ENCODE data around the gene MYOZ3. TPM values are rescaled to one million over a fixed set of nuclear protein-coding genes. Genes with fewer than 3 reads are reported as not detected.

Gene MYOZ3
- total and polyA plus RNA-seq, 4 donors = 0.03 to 0.09 (median 0.04) TPM; not detected in 1

- TF ChIP-seq ATF3 (IDR thresholded peaks at IDR 0.05) (no peak), EGR1 (IDR thresholded peaks at IDR 0.05; ENCODE audit: low read depth in 2 of 2) (no peak), TAF1 (conservative IDR thresholded peaks at IDR 0.05) (no peak), NR2F2 (IDR thresholded peaks at IDR 0.05) (peak; percentile 14), RAD21 (IDR thresholded peaks at IDR 0.05) (no peak)
- WGBS = 21% methylated on average over 9 of the region's 9 CpGs
- peak overlapping the region; percentile 83 to 85 for H3K9ac ChIP-seq (ENCODE audit: low read depth in 1 of 2, low read length in 2 of 2)
These were observed 20.0 kb upstream of the MYOZ3 start for GRCh38 chr5:150641006-150641570.

GRCh38 chr5:150641824-150642566 lies 19.1 kb upstream of the MYOZ3 start:
- DNase-seq (ENCODE audit: low spot score) = no peak
- TF ChIP-seq JUND (IDR thresholded peaks at IDR 0.05) (no peak), TAF1 (conservative IDR thresholded peaks at IDR 0.05) (no peak), EGR1 (IDR thresholded peaks at IDR 0.05; ENCODE audit: low read depth in 2 of 2) (no peak), FOXA2 (IDR thresholded peaks at IDR 0.05) (no peak), ZBTB33 (IDR thresholded peaks at IDR 0.05) (no peak), NR2F2 (IDR thresholded peaks at IDR 0.05) (no peak), HNF4G (IDR thresholded peaks at IDR 0.05) (no peak), YY1 (IDR thresholded peaks at IDR 0.05) (no peak), ATF3 (IDR thresholded peaks at IDR 0.05) (no peak), GABPA (IDR thresholded peaks at IDR 0.05 in 1 of 2, conservative IDR thresholded peaks at IDR 0.05 in 1 of 2) (no peak)
- peak overlapping the region; percentile 58 to 96 (median 81) for H3K4me3 ChIP-seq (ENCODE audit: low read depth in 1 of 3, low read length in 3 of 3)
- no peaks in the 10 kb centered on the region for H3K36me3 ChIP-seq (ENCODE audit: control insufficient read depth in 4 of 4, insufficient read depth in 3 of 4, low read depth in 1 of 4, low read length in 3 of 4)
- no peaks in the 10 kb centered on the region for H3K9me3 ChIP-seq (ENCODE audit: control insufficient read depth in 4 of 4, low read length in 3 of 4)
- H3K27ac ChIP-seq (ENCODE audit: low read depth in 1 of 2, low read length in 2 of 2) = peak overlapping the region; percentile 83 to 99
- H3K27me3 ChIP-seq (ENCODE audit: control insufficient read depth in 4 of 4, insufficient read depth in 4 of 4, low read length in 3 of 4) = no peaks in the 10 kb centered on the region
- peak overlapping the region; percentile 38 to 83 for H3K9ac ChIP-seq (ENCODE audit: low read depth in 1 of 2, low read length in 2 of 2)
- H3K4me1 ChIP-seq (ENCODE audit: control insufficient read depth in 4 of 4, insufficient read depth in 4 of 4, low read length in 3 of 4) = peaks cover 28 to 76% (median 73%) of the 10 kb centered on the region in 4 donors
- WGBS = 62% methylated on average over 5 of the region's 5 CpGs

More at GRCh38 chr5:150641006-150641570, 20.0 kb upstream of the MYOZ3 start:
- no peak for DNase-seq (ENCODE audit: low spot score)
- peak overlapping the region; percentile 58 to 96 (median 81) for H3K4me3 ChIP-seq (ENCODE audit: low read depth in 1 of 3, low read length in 3 of 3)
- H3K27me3 ChIP-seq (ENCODE audit: control insufficient read depth in 4 of 4, insufficient read depth in 4 of 4, low read length in 3 of 4) = no peaks in the 10 kb centered on the region
- H3K36me3 ChIP-seq (ENCODE audit: control insufficient read depth in 4 of 4, insufficient read depth in 3 of 4, low read depth in 1 of 4, low read length in 3 of 4) = no peaks in the 10 kb centered on the region
- H3K4me1 ChIP-seq (ENCODE audit: control insufficient read depth in 4 of 4, insufficient read depth in 4 of 4, low read length in 3 of 4) = peaks cover 28 to 85% (median 78%) of the 10 kb centered on the region in 4 donors
- no peaks in the 10 kb centered on the region for H3K9me3 ChIP-seq (ENCODE audit: control insufficient read depth in 4 of 4, low read length in 3 of 4)
- peak overlapping the region; percentile 83 to 99 for H3K27ac ChIP-seq (ENCODE audit: low read depth in 1 of 2, low read length in 2 of 2)

- 39% methylated on average over 5 of the region's 5 CpGs for WGBS
- Histone ChIP-seq H3K27me3 (ENCODE audit: control insufficient read depth in 4 of 4, insufficient read depth in 4 of 4, low read length in 3 of 4) (no peaks in the 10 kb centered on the region), H3K9ac (ENCODE audit: low read depth in 1 of 2, low read length in 2 of 2) (peak overlapping the region in 1 of 2 donors; percentile 42), H3K4me3 (ENCODE audit: low read depth in 1 of 3, low read length in 3 of 3) (peak overlapping the region; percentile 20 to 96 (median 58)), H3K4me1 (ENCODE audit: control insufficient read depth in 4 of 4, insufficient read depth in 4 of 4, low read length in 3 of 4) (peaks cover 28 to 71% (median 69%) of the 10 kb centered on the region in 4 donors), H3K36me3 (ENCODE audit: control insufficient read depth in 4 of 4, insufficient read depth in 3 of 4, low read depth in 1 of 4, low read length in 3 of 4) (peaks cover 0 to 3% (median 0%) of the 10 kb centered on the region in 4 donors), H3K9me3 (ENCODE audit: control insufficient read depth in 4 of 4, low read length in 3 of 4) (no peaks in the 10 kb centered on the region), H3K27ac (ENCODE audit: low read depth in 1 of 2, low read length in 2 of 2) (peak overlapping the region; percentile 83 to 99)
- no peak for DNase-seq (ENCODE audit: low spot score)
- no peak for TF ChIP-seq FOXA1 (IDR thresholded peaks at IDR 0.05)
- TF ChIP-seq CTCF (IDR thresholded peaks at IDR 0.05; ENCODE audit: low read depth, low read length, missing input control) = no peak
- TF ChIP-seq JUND (IDR thresholded peaks at IDR 0.05) = peak; percentile 16 to 77
- TF ChIP-seq RXRA (IDR thresholded peaks at IDR 0.05) = no peak
- TF ChIP-seq MAX (IDR thresholded peaks at IDR 0.05) = no peak
- no peak for TF ChIP-seq SP1 (IDR thresholded peaks at IDR 0.05)
- no peak for TF ChIP-seq GABPA (IDR thresholded peaks at IDR 0.05 in 1 of 2, conservative IDR thresholded peaks at IDR 0.05 in 1 of 2)
- no peak for TF ChIP-seq FOXA2 (IDR thresholded peaks at IDR 0.05)
- TF ChIP-seq NR2F2 (IDR thresholded peaks at IDR 0.05) = peak; percentile 16
- no peak for TF ChIP-seq REST (IDR thresholded peaks at IDR 0.05)
- TF ChIP-seq RAD21 (IDR thresholded peaks at IDR 0.05) = no peak
- TF ChIP-seq EGR1 (IDR thresholded peaks at IDR 0.05; ENCODE audit: low read depth in 2 of 2) = no peak
These were observed 18.5 kb upstream of the MYOZ3 start for GRCh38 chr5:150642567-150642927.

Data from liver (tissue), 9 donors.